Keratinocyte (primary cell): Measurements from ENCODE around the gene SALL3. TPM values are rescaled to one million over a fixed set of nuclear protein-coding genes. Genes with fewer than 3 reads are reported as not detected.

Experiments used
- DNase-seq: peaks from one replicate; pipeline ENCODE4 v3.0.0-alpha.2; 2011; ENCODE audit warnings: low read depth, missing footprints, low spot score
- FAIRE-seq: peaks from 2 replicates; lab custom pipeline; 2011; peaks lifted over from hg19 to GRCh38; lab: Jason Lieb, UNC
- H2AFZ ChIP-seq: 2 replicates; pipeline ENCODE4 v1.6.0; 2012; ENCODE audit warnings: low read length, control low read depth, inconsistent platforms; ENCODE audit not compliant: control insufficient read depth
- H3K27ac ChIP-seq: 2 replicates; pipeline ENCODE4 v1.5.1; 2011; ENCODE audit warnings: low read length; ENCODE audit not compliant: control insufficient read depth, insufficient read depth
- H3K27me3 ChIP-seq: 3 replicates; pipeline ENCODE4 v1.6.0; 2011; ENCODE audit warnings: low read length; ENCODE audit not compliant: control insufficient read depth, insufficient read depth; ENCODE audit errors: extremely low read depth
- H3K36me3 ChIP-seq, 2 experiments: 2 replicates in 1 of 2; 3 replicates in 1 of 2; pipeline ENCODE4 v1.5.1; 2011; ENCODE audit warnings: low read length in 2 of 2, mild to moderate bottlenecking in 1 of 2; ENCODE audit not compliant: control insufficient read depth in 2 of 2, insufficient read depth in 2 of 2; ENCODE audit errors: extremely low read depth in 1 of 2
- H3K4me1 ChIP-seq: 3 replicates; pipeline ENCODE4 v1.5.1; 2011; ENCODE audit warnings: low read length; ENCODE audit not compliant: control insufficient read depth, insufficient read depth; ENCODE audit errors: extremely low read depth
- H3K4me2 ChIP-seq: 3 replicates; pipeline ENCODE4 v1.6.0; 2011; ENCODE audit warnings: low read depth, low read length; ENCODE audit not compliant: control insufficient read depth, insufficient read depth; ENCODE audit errors: extremely low read depth
- H3K4me3 ChIP-seq, 3 experiments: fragments of 200-600 bp in 1 of 3; sonication (generic) in 1 of 3; 2 replicates in 2 of 3; 3 replicates in 1 of 3; pipeline ENCODE4 v1.5.1; 2011 to 2016; ENCODE audit warnings: low read length in 3 of 3, mild to moderate bottlenecking in 3 of 3, control low read depth in 2 of 3, inconsistent platforms in 1 of 3, low read depth in 1 of 3, mixed read lengths in 1 of 3, mixed run types in 1 of 3, moderate library complexity in 1 of 3; ENCODE audit not compliant: control insufficient read depth in 2 of 3, insufficient read depth in 2 of 3; ENCODE audit errors: extremely low read depth in 1 of 3
- H3K79me2 ChIP-seq: 2 replicates; pipeline ENCODE4 v1.6.0; 2012; ENCODE audit warnings: low read length; ENCODE audit not compliant: control insufficient read depth, insufficient read depth
- H3K9ac ChIP-seq: 3 replicates; pipeline ENCODE4 v1.6.0; 2011; ENCODE audit warnings: low read length; ENCODE audit not compliant: control insufficient read depth, insufficient read depth; ENCODE audit errors: extremely low read depth
- H3K9me1 ChIP-seq: 3 replicates; pipeline ENCODE4 v1.6.0; 2011; ENCODE audit warnings: low read length; ENCODE audit not compliant: control insufficient read depth, insufficient read depth; ENCODE audit errors: extremely low read depth
- H3K9me3 ChIP-seq: 2 replicates; pipeline ENCODE4 v1.5.1; 2012; ENCODE audit warnings: low read depth, low read length; ENCODE audit not compliant: control insufficient read depth
- H4K20me1 ChIP-seq: 3 replicates; pipeline ENCODE4 v1.6.0; 2011; ENCODE audit warnings: low read length; ENCODE audit not compliant: control insufficient read depth, insufficient read depth; ENCODE audit errors: extremely low read depth
- CTCF ChIP-seq, 3 experiments: IDR thresholded peaks in 1 of 3; conservative IDR thresholded peaks in 1 of 3; optimal IDR thresholded peaks in 1 of 3; 2 replicates in 2 of 3; 3 replicates in 1 of 3; pipeline versions ENCODE3 to v1.5.1; 2011; ENCODE audit warnings: low read length in 3 of 3, mild to moderate bottlenecking in 3 of 3, moderate library complexity in 2 of 3, control low read depth in 1 of 3, inconsistent platforms in 1 of 3; ENCODE audit not compliant: insufficient read depth in 2 of 3; ENCODE audit errors: extremely low read depth in 1 of 3
- EZH2 ChIP-seq: IDR thresholded peaks from one replicate; pipeline ENCODE4 v1.6.1; 2012; ENCODE audit warnings: inconsistent platforms, mild to moderate bottlenecking, low read length, moderate library complexity
- dilution Hi-C: fragments of 300-500 bp; cut with MboI; formaldehyde crosslinking; loops from one replicate; pipeline ENCODE4 v1.7.0; 2020; ENCODE audit warnings: low sequenced_read_pairs; ENCODE audit not compliant: extremely low pct_ligation_motif_present
- polyA plus RNA-seq, 5 experiments: library from polyadenylated mRNA; depleted of rRNA in 3 of 5; stranded (reverse) in 3 of 5; stranded (forward) in 1 of 5; unstranded in 1 of 5; fragments of >200 nt; gene quantifications; 1 replicate in 1 of 5; 2 replicates in 3 of 5; 3 replicates in 1 of 5; pipeline versions ENCODE4 v1.2.1 to v1.2.3, GENCODE V29; 2011 to 2012; ENCODE audit warnings: missing spikeins in 2 of 5, low read depth in 1 of 5, low replicate concordance in 1 of 5

Gene SALL3
- polyA plus RNA-seq, 1 donor (not counting 4 experiments of a cell fraction or from before 2014, with no cell fraction given), result not detected

- no peaks in the 10 kb centered on the region for H3K9me1 ChIP-seq
- H4K20me1 ChIP-seq, result no peaks in the 10 kb centered on the region
- no peak overlapping the region for H3K4me3 ChIP-seq
- TF ChIP-seq CTCF (optimal IDR thresholded peaks at IDR 0.05 in 1 of 3, IDR thresholded peaks at IDR 0.05 in 1 of 3, conservative IDR thresholded peaks at IDR 0.05 in 1 of 3; ENCODE audit: extremely low read depth in 1 of 3, insufficient read depth in 2 of 3, low read length in 3 of 3) (no peak), EZH2 (no peak)
- FAIRE-seq, result no peak
- no peak overlapping the region for H2AFZ ChIP-seq
- no peak overlapping the region for H3K4me2 ChIP-seq
- no peaks in the 10 kb centered on the region for H3K79me2 ChIP-seq
- no peak overlapping the region for H3K9ac ChIP-seq
- H3K36me3 ChIP-seq, result no peaks in the 10 kb centered on the region
- dilution Hi-C loops, result no loop called here
- no peaks in the 10 kb centered on the region for H3K27me3 ChIP-seq
- no peaks in the 10 kb centered on the region for H3K4me1 ChIP-seq
- H3K9me3 ChIP-seq, result peaks cover 4% of the 10 kb centered on the region
- DNase-seq, result no peak
- no peak overlapping the region for H3K27ac ChIP-seq
Observed at GRCh38 chr18:78994000-78994399, 14.4 kb downstream of the SALL3 start.

- no peaks in the 10 kb centered on the region for H4K20me1 ChIP-seq
- H3K27me3 ChIP-seq, result no peaks in the 10 kb centered on the region
- FAIRE-seq (no peak), DNase-seq (no peak)
- TF ChIP-seq CTCF (optimal IDR thresholded peaks at IDR 0.05 in 1 of 3, IDR thresholded peaks at IDR 0.05 in 1 of 3, conservative IDR thresholded peaks at IDR 0.05 in 1 of 3; ENCODE audit: extremely low read depth in 1 of 3, insufficient read depth in 2 of 3, low read length in 3 of 3) (no peak), EZH2 (no peak)
- peaks cover 4% of the 10 kb centered on the region for H3K9me3 ChIP-seq
- H3K4me2 ChIP-seq, result no peak overlapping the region
- H3K4me1 ChIP-seq, result no peaks in the 10 kb centered on the region
- no peaks in the 10 kb centered on the region for H3K9me1 ChIP-seq
- no peak overlapping the region for H3K9ac ChIP-seq
- no peak overlapping the region for H3K4me3 ChIP-seq
- H2AFZ ChIP-seq, result no peak overlapping the region
- H3K79me2 ChIP-seq, result no peaks in the 10 kb centered on the region
- dilution Hi-C loops, result no loop called here
- no peaks in the 10 kb centered on the region for H3K36me3 ChIP-seq
- H3K27ac ChIP-seq, result no peak overlapping the region
Observed at GRCh38 chr18:78994531-78994930, 14.9 kb downstream of the SALL3 start.
